Right forelimb (tissue), 1 donor: Measurements from ENCODE around the gene CNTN4.
"Not testable (repeated sequence)": the region's sequence is repeated elsewhere in the genome, so short reads cannot be mapped to it uniquely, and the experiment has no call there.

ENCODE experiments used
- DNase-seq: peaks from one replicate; pipeline ENCODE4 v3.0.0-alpha.2; 2018

CNTN4 gene

GRCh38 chr3:2098398-2099027 is at the start of gene CNTN4:
Gene CNTN4 (plus strand): TSS chr3:2098866.
- DNase-seq: peak; percentile 90

- no peak for DNase-seq
Observed at GRCh38 chr3:2061360-2061759, 37.3 kb upstream of the CNTN4 start.

GRCh38 chr3:2071531-2071930 is 27.1 kb upstream of the CNTN4 start:
- DNase-seq: no peak

- no peak for DNase-seq
Observed at GRCh38 chr3:2078821-2079220, 19.8 kb upstream of the CNTN4 start.

- DNase-seq: no peak
Observed at GRCh38 chr3:2082871-2083480, 15.7 kb upstream of the CNTN4 start.

GRCh38 chr3:2083558-2083957 is 15.1 kb upstream of the CNTN4 start:
- not testable (repeated sequence) for DNase-seq

GRCh38 chr3:2090095-2090911 is 8.4 kb upstream of the CNTN4 start:
- no peak for DNase-seq

GRCh38 chr3:2092758-2093157 is 5.9 kb upstream of the CNTN4 start:
- DNase-seq: no peak

- no peak for DNase-seq
Observed at GRCh38 chr3:2094941-2095340, 3.7 kb upstream of the CNTN4 start.

- DNase-seq: no peak
Observed at GRCh38 chr3:2096216-2096615, 2.5 kb upstream of the CNTN4 start.

GRCh38 chr3:2097641-2098191 is 950 bp upstream of the CNTN4 start:
- no peak for DNase-seq

- DNase-seq: peak; percentile 62
Observed at GRCh38 chr3:2099028-2099671, 484 bp downstream of the CNTN4 start.

- peak; percentile 60 for DNase-seq
Observed at GRCh38 chr3:2099779-2100191, 1.1 kb downstream of the CNTN4 start.

- no peak for DNase-seq
Observed at GRCh38 chr3:2106438-2106837, 7.8 kb downstream of the CNTN4 start.

- no peak for DNase-seq
Observed at GRCh38 chr3:2110597-2111117, 12.0 kb downstream of the CNTN4 start.

GRCh38 chr3:2114617-2115275 is 16.1 kb downstream of the CNTN4 start:
- DNase-seq: no peak

- no peak for DNase-seq
Observed at GRCh38 chr3:2130726-2131125, 32.1 kb downstream of the CNTN4 start.

- DNase-seq: no peak
Observed at GRCh38 chr3:2133146-2133545, 34.5 kb downstream of the CNTN4 start.

GRCh38 chr3:2137651-2138050 is 39.0 kb downstream of the CNTN4 start:
- no peak for DNase-seq

- DNase-seq: no peak
Observed at GRCh38 chr3:2141482-2141881, 42.8 kb downstream of the CNTN4 start.

GRCh38 chr3:2148561-2149340 is 50.1 kb downstream of the CNTN4 start:
- DNase-seq: no peak

GRCh38 chr3:2153053-2153452 is 54.4 kb downstream of the CNTN4 start:
- DNase-seq: no peak
